DOHH2 (cell line): ENCODE data around the gene TSHZ2.

Experiments
- H3F3A ChIP-seq: fragments of 200-600 bp; sonication (generic), shearing (Covaris generic); 2 replicates; pipeline ENCODE4 v1.6.0; 2016; ENCODE audit warnings: antibody characterized with exemption, mild to moderate bottlenecking; ENCODE audit not compliant: control insufficient read depth, insufficient read depth
- H3K27ac ChIP-seq: fragments of 200-600 bp; sonication (generic); 2 replicates; pipeline ENCODE4 v1.5.1; 2014; ENCODE audit warnings: low read depth, mild to moderate bottlenecking, low read length, moderate library complexity
- H3K27me3 ChIP-seq: fragments of 200-600 bp; sonication (generic); 2 replicates; pipeline ENCODE4 v1.6.1; 2014; ENCODE audit warnings: mild to moderate bottlenecking, low read length, mixed read lengths; ENCODE audit not compliant: control insufficient read depth
- H3K36me3 ChIP-seq: fragments of 200-600 bp; sonication (generic); 2 replicates; pipeline ENCODE4 v1.6.1; 2014; ENCODE audit warnings: mild to moderate bottlenecking, low read length, moderate library complexity, mixed read lengths; ENCODE audit not compliant: control insufficient read depth
- H3K4me1 ChIP-seq: fragments of 200-600 bp; sonication (generic); 2 replicates; pipeline ENCODE4 v1.6.1; 2014; ENCODE audit warnings: mild to moderate bottlenecking, low read length, mixed read lengths; ENCODE audit not compliant: control insufficient read depth
- H3K4me2 ChIP-seq: fragments of 200-600 bp; sonication (generic); 2 replicates; pipeline ENCODE4 v1.6.0; 2014; ENCODE audit warnings: mild to moderate bottlenecking, low read length, moderate library complexity
- H3K4me3 ChIP-seq: fragments of 200-600 bp; sonication (generic); 2 replicates; pipeline ENCODE4 v1.5.1; 2014; ENCODE audit warnings: mild to moderate bottlenecking, low read length, mixed read lengths
- H3K79me2 ChIP-seq: fragments of 200-600 bp; sonication (generic); 2 replicates; pipeline ENCODE4 v1.6.1; 2014; ENCODE audit warnings: mild to moderate bottlenecking, low read length, mixed read lengths; ENCODE audit not compliant: control insufficient read depth
- H3K9me2 ChIP-seq: fragments of 200-600 bp; sonication (generic); replicated peaks from 2 replicates; pipeline ENCODE4 v1.6.1; 2014; ENCODE audit warnings: mild to moderate bottlenecking, low read length, mixed read lengths; ENCODE audit not compliant: control insufficient read depth
- H3K9me3 ChIP-seq: fragments of 200-600 bp; sonication (generic); 2 replicates; pipeline ENCODE4 v1.6.1; 2014; ENCODE audit warnings: antibody characterized with exemption, low read length, mixed read lengths; ENCODE audit not compliant: control insufficient read depth, insufficient read depth
- H4K20me1 ChIP-seq: fragments of 200-600 bp; sonication (generic); 2 replicates; pipeline ENCODE4 v1.6.0; 2014; ENCODE audit warnings: low read depth, mild to moderate bottlenecking, antibody characterized with exemption, low read length, moderate library complexity; ENCODE audit not compliant: control insufficient read depth, insufficient read depth
- EZH2phosphoT487 ChIP-seq: fragments of 200-600 bp; sonication (generic); IDR thresholded peaks from 2 replicates; pipeline ENCODE4 v1.6.1; 2017; ENCODE audit warnings: borderline replicate concordance, mild to moderate bottlenecking, antibody characterized with exemption, low read length, moderate library complexity, mixed read lengths
- TF ChIP-seq, protein P1 (sequence below): fragments of 200-600 bp; sonication (generic); IDR thresholded peaks from one replicate; pipeline ENCODE4 v1.5.1; 2014; ENCODE audit warnings: antibody characterized with exemption, mild to moderate bottlenecking, low read depth, low read length; ENCODE audit not compliant: poor library complexity, severe bottlenecking

Gene TSHZ2

DNA sequence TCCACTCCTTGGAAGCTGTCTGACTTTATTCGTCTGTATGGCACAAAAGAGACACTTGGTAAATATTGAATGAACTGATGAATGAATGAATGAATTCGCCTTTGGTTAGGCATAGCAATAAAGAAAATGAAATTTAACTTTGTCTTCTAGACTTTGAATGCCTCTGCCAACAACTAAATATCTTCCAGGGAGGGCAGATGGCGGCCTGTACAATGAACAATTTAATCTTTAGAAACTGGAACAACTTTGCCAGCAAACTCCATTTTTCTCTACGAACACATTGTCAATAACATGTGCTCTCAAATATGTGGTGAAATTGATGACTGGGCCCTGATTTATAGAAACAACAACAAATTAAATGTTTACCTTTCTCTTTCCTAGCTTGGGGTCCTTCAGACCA lies 480.9 kb downstream of the TSHZ2 start:
- H3K36me3 ChIP-seq, result no peaks in the 10 kb centered on the region
- no peaks in the 10 kb centered on the region for H3K4me1 ChIP-seq
- H3K27me3 ChIP-seq, result no peaks in the 10 kb centered on the region
- no peak overlapping the region for H3K4me2 ChIP-seq
- peaks cover 15% of the 10 kb centered on the region for H3K9me3 ChIP-seq
- H3K4me3 ChIP-seq, result no peak overlapping the region
- no peak for TF ChIP-seq EZH2phosphoT487
- TF ChIP-seq, protein P1, sequence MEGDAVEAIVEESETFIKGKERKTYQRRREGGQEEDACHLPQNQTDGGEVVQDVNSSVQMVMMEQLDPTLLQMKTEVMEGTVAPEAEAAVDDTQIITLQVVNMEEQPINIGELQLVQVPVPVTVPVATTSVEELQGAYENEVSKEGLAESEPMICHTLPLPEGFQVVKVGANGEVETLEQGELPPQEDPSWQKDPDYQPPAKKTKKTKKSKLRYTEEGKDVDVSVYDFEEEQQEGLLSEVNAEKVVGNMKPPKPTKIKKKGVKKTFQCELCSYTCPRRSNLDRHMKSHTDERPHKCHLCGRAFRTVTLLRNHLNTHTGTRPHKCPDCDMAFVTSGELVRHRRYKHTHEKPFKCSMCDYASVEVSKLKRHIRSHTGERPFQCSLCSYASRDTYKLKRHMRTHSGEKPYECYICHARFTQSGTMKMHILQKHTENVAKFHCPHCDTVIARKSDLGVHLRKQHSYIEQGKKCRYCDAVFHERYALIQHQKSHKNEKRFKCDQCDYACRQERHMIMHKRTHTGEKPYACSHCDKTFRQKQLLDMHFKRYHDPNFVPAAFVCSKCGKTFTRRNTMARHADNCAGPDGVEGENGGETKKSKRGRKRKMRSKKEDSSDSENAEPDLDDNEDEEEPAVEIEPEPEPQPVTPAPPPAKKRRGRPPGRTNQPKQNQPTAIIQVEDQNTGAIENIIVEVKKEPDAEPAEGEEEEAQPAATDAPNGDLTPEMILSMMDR, result no peak
- H3F3A ChIP-seq, result no peaks in the 10 kb centered on the region
- no peaks in the 10 kb centered on the region for H3K79me2 ChIP-seq
- no peak overlapping the region for H3K27ac ChIP-seq
- no peaks in the 10 kb centered on the region for H4K20me1 ChIP-seq
- no peaks in the 10 kb centered on the region for H3K9me2 ChIP-seq

DNA sequence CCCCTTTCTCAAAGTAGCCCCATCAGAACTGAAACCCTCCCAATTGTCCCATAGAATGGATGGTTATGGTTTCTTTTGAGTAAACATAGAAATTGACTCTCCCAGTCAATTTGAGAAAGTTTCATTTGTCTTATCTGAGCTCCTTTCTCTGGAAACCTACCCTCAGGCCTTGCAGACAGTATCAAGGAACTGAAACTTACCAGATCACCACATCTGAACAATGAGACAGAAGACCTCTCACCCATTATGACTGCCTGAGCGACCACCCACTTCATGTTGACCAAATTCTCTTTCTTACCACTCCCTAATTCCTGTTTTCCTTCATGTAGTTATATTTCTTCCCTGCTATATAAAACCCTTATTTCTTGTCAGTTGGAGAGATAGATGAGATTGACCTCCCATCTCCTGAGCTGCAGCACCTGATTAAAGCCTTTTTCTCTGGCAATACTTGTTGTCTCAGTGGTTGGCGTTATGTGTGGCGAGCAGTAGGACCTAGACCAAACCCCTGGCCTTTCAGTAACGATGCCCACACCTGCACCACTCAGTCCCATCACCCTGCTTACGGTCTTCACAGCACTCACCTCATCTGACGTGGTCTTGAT lies 482.6 kb downstream of the TSHZ2 start:
- peaks cover 5% of the 10 kb centered on the region; the same call in 1 of the 2 replicates for H3K9me3 ChIP-seq
- no peaks in the 10 kb centered on the region for H3K27me3 ChIP-seq
- H3K36me3 ChIP-seq, result no peaks in the 10 kb centered on the region
- H3K79me2 ChIP-seq, result no peaks in the 10 kb centered on the region
- H3K4me2 ChIP-seq, result no peak overlapping the region
- H4K20me1 ChIP-seq, result no peaks in the 10 kb centered on the region
- H3K4me1 ChIP-seq, result no peaks in the 10 kb centered on the region
- no peaks in the 10 kb centered on the region for H3F3A ChIP-seq
- H3K4me3 ChIP-seq, result no peak overlapping the region
- no peak overlapping the region for H3K27ac ChIP-seq
- TF ChIP-seq, protein P1, result no peak
- TF ChIP-seq EZH2phosphoT487, result no peak
- H3K9me2 ChIP-seq, result no peaks in the 10 kb centered on the region

DNA sequence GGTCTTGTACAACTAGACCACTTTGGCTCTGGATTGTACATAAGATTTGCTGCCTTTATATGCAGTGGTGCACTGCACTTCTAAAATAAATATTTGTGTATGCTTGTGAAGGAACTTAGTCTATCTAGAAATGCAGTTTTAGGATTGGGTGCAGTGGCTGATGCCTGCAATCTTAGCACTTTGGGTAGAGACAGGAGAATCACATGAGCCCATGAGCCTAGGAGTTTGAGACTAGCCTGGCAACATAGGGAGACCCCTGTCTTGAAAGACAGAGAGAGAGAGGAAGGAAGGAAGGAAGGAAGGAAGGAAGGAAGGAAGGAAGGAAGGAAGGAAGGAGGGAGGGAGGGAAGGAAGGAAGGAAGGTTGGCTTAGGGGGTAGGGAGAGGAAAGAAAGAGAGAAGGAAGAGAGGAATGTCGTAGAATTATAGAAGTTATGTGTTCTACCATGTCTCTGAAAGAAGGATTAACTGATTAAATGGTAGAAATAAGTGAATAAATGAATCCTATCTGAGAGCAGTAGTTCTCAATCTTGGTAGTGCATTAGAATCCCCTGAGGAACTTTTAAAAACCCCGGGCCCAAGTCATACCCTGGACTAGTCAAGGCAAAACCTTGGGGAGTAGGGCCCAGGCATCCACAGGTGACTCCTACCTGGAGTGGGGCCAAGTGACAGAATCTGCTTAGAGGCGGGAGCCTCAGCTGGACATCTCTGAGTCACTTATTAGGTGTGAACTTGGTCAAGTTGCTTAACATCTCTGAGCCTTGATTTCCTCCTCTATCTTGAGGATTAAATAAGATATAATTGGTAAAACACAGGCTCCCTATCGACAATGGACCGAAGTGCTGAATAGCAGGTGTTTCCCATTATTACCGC lies 491.2 kb downstream of the TSHZ2 start:
- Histone ChIP-seq H3K27ac (no peak overlapping the region), H3K79me2 (no peaks in the 10 kb centered on the region), H3K27me3 (peaks cover 6% of the 10 kb centered on the region; the same call in 1 of the 2 replicates), H3K4me1 (no peaks in the 10 kb centered on the region), H3K9me2 (no peaks in the 10 kb centered on the region), H3K36me3 (no peaks in the 10 kb centered on the region), H3F3A (no peaks in the 10 kb centered on the region), H4K20me1 (no peaks in the 10 kb centered on the region), H3K9me3 (no peaks in the 10 kb centered on the region), H3K4me2 (no peak overlapping the region), H3K4me3 (no peak overlapping the region)
- TF ChIP-seq, protein P1, result no peak
- TF ChIP-seq EZH2phosphoT487, result no peak
